GM13977 (cell line): ENCODE measurements around the gene CUEDC1.

Source experiments
- DNase-seq: peaks from one replicate; pipeline ENCODE4 v3.0.0; 2012; ENCODE audit warnings: low spot score
- CTCF ChIP-seq: IDR thresholded peaks from 2 replicates; pipeline ENCODE4 v1.5.1; 2012; ENCODE audit warnings: mild to moderate bottlenecking, control low read depth; ENCODE audit not compliant: insufficient read depth; ENCODE audit errors: extremely low read depth, missing control alignments
- in situ Hi-C: fragments of 300-500 bp; cut with MboI; formaldehyde crosslinking; loops from one replicate; pipeline ENCODE4 v1.12.0; 2022; ENCODE audit warnings: low sequenced_read_pairs, low pct_unique_long_range_greater_than_20kb, mixed read lengths, inconsistent platforms; ENCODE audit not compliant: unreplicated experiment

CUEDC1 gene

GRCh38 chr17:57877803-57878377, 77.3 kb downstream of the CUEDC1 start:
- DNase-seq: no peak
- in situ Hi-C loops: no loop called here
- no peak for TF ChIP-seq CTCF

GRCh38 chr17:57876866-57877237, 78.4 kb downstream of the CUEDC1 start:
- no peak for DNase-seq
- no peak for TF ChIP-seq CTCF
- in situ Hi-C loops: no loop called here

GRCh38 chr17:57876023-57876865, 79.0 kb downstream of the CUEDC1 start:
- TF ChIP-seq CTCF: no peak
- in situ Hi-C loops: no loop called here
- DNase-seq: no peak

GRCh38 chr17:57875290-57876022, 79.8 kb downstream of the CUEDC1 start:
- DNase-seq: no peak
- in situ Hi-C loops: no loop called here
- TF ChIP-seq CTCF: no peak

GRCh38 chr17:57874434-57875289, 80.5 kb downstream of the CUEDC1 start:
- no peak for DNase-seq
- no peak for TF ChIP-seq CTCF
- in situ Hi-C loops: no loop called here

GRCh38 chr17:57874058-57874419, 81.2 kb downstream of the CUEDC1 start:
- in situ Hi-C loops: no loop called here
- TF ChIP-seq CTCF: no peak
- no peak for DNase-seq
